GM12872 (cell line): Measurements from ENCODE around the gene EFCAB11.
A peak's percentile ranks its signal among the peaks of the same experiment; 100 is the strongest.

Experiments
- CTCF ChIP-seq: IDR thresholded peaks from 3 replicates; pipeline ENCODE4 v1.5.1; 2011; ENCODE audit warnings: low read depth, mild to moderate bottlenecking, low read length, moderate library complexity; ENCODE audit not compliant: insufficient read depth

The EFCAB11 gene

GRCh38 chr14:89773644-89774316, 180.8 kb downstream of the EFCAB11 start:
- TF ChIP-seq CTCF = no peak

GRCh38 chr14:89773151-89773550, 181.4 kb downstream of the EFCAB11 start:
- TF ChIP-seq CTCF = no peak

- TF ChIP-seq CTCF = no peak
Measured at GRCh38 chr14:89771251-89771650, 183.3 kb downstream of the EFCAB11 start.

GRCh38 chr14:89767861-89768268, 186.7 kb downstream of the EFCAB11 start:
- TF ChIP-seq CTCF = peak; percentile 80

- TF ChIP-seq CTCF = no peak
Measured at GRCh38 chr14:89767131-89767530, 187.4 kb downstream of the EFCAB11 start.

- TF ChIP-seq CTCF = no peak
Measured at GRCh38 chr14:89765346-89765745, 189.2 kb downstream of the EFCAB11 start.

- TF ChIP-seq CTCF = no peak
Measured at GRCh38 chr14:89760086-89760485, 194.4 kb downstream of the EFCAB11 start.
